MM.1S (cell line): ENCODE measurements around the gene VPS13A.

ENCODE experiments used
- DNase-seq: peaks from one replicate; pipeline ENCODE4 v3.0.0-alpha.2; 2015
- H2AFZ ChIP-seq: fragments of 300-600 bp; sonication (generic); 2 replicates; pipeline ENCODE4 v1.6.0; 2016; ENCODE audit warnings: antibody characterized with exemption, low read length
- H3F3A ChIP-seq: fragments of 300-600 bp; sonication (generic); 2 replicates; pipeline ENCODE4 v1.6.1; 2016; ENCODE audit warnings: mild to moderate bottlenecking, antibody characterized with exemption, low read length, moderate library complexity, mixed read lengths; ENCODE audit not compliant: insufficient read depth
- H3K27ac ChIP-seq: fragments of 300-600 bp; sonication (generic); 2 replicates; pipeline ENCODE4 v1.5.1; 2016; ENCODE audit warnings: mild to moderate bottlenecking, low read length
- H3K27me3 ChIP-seq: fragments of 300-600 bp; sonication (generic); replicated peaks from 2 replicates; pipeline ENCODE4 v1.6.0; 2016; ENCODE audit warnings: low read length; ENCODE audit not compliant: insufficient read depth
- H3K36me3 ChIP-seq: fragments of 300-600 bp; sonication (generic); replicated peaks from 2 replicates; pipeline ENCODE4 v1.6.1; 2016; ENCODE audit warnings: mild to moderate bottlenecking, low read length, mixed read lengths; ENCODE audit not compliant: insufficient read depth
- H3K4me1 ChIP-seq: fragments of 300-600 bp; sonication (generic); 2 replicates; pipeline ENCODE4 v1.6.1; 2016; ENCODE audit warnings: low read length, mixed read lengths
- H3K4me2 ChIP-seq: fragments of 300-600 bp; sonication (generic); 2 replicates; pipeline ENCODE4 v1.6.0; 2016; ENCODE audit warnings: low read depth, low read length
- H3K4me3 ChIP-seq: fragments of 300-600 bp; sonication (generic); 2 replicates; pipeline ENCODE4 v1.5.1; 2016; ENCODE audit warnings: low read length, mixed read lengths
- H3K79me2 ChIP-seq: fragments of 300-600 bp; sonication (generic); 2 replicates; pipeline ENCODE4 v1.6.1; 2016; ENCODE audit warnings: mixed run types, low read length, mixed read lengths
- H3K9ac ChIP-seq: fragments of 300-600 bp; sonication (generic); 2 replicates; pipeline ENCODE4 v1.6.1; 2016; ENCODE audit warnings: low read length, mixed read lengths
- H3K9me2 ChIP-seq: fragments of 300-600 bp; sonication (generic); replicated peaks from 2 replicates; pipeline ENCODE4 v1.6.1; 2016; ENCODE audit warnings: mild to moderate bottlenecking, low read length, mixed read lengths; ENCODE audit not compliant: insufficient read depth
- H3K9me3 ChIP-seq: fragments of 300-600 bp; sonication (generic); replicated peaks from 2 replicates; pipeline ENCODE4 v1.6.1; 2016; ENCODE audit warnings: mild to moderate bottlenecking, low read length, mixed read lengths; ENCODE audit not compliant: insufficient read depth
- H4K20me1 ChIP-seq: fragments of 300-600 bp; sonication (generic); 2 replicates; pipeline ENCODE4 v1.6.1; 2016; ENCODE audit warnings: mild to moderate bottlenecking, low read length, moderate library complexity, mixed read lengths; ENCODE audit not compliant: insufficient read depth
- CTCF ChIP-seq: fragments of 300-600 bp; sonication (generic); IDR thresholded peaks from 2 replicates; pipeline ENCODE4 v1.5.1; 2016; ENCODE audit warnings: antibody characterized with exemption, low read length, mixed read lengths
- EZH2 ChIP-seq: fragments of 300-600 bp; sonication (generic); optimal IDR thresholded peaks from 2 replicates; pipeline ENCODE3; 2017; ENCODE audit warnings: low read depth, mild to moderate bottlenecking, antibody characterized with exemption, low read length, mixed read lengths
- EZH2phosphoT487 ChIP-seq: fragments of 300-600 bp; sonication (generic); IDR thresholded peaks from 2 replicates; pipeline ENCODE4 v1.6.1; 2018; ENCODE audit warnings: antibody characterized with exemption, low read length

The VPS13A gene

GRCh38 chr9:77427256-77427927 is 250.1 kb downstream of the VPS13A start:
- Histone ChIP-seq H2AFZ (no peak overlapping the region), H3F3A (no peaks in the 10 kb centered on the region), H3K4me3 (no peak overlapping the region), H3K36me3 (no peaks in the 10 kb centered on the region), H3K9me2 (no peaks in the 10 kb centered on the region), H3K4me2 (no peak overlapping the region), H4K20me1 (no peaks in the 10 kb centered on the region), H3K9me3 (no peaks in the 10 kb centered on the region), H3K4me1 (no peaks in the 10 kb centered on the region), H3K79me2 (no peaks in the 10 kb centered on the region), H3K27me3 (no peaks in the 10 kb centered on the region), H3K9ac (no peak overlapping the region), H3K27ac (no peak overlapping the region)
- TF ChIP-seq EZH2 (no peak), CTCF (no peak), EZH2phosphoT487 (no peak)
- DNase-seq: no peak

DNA sequence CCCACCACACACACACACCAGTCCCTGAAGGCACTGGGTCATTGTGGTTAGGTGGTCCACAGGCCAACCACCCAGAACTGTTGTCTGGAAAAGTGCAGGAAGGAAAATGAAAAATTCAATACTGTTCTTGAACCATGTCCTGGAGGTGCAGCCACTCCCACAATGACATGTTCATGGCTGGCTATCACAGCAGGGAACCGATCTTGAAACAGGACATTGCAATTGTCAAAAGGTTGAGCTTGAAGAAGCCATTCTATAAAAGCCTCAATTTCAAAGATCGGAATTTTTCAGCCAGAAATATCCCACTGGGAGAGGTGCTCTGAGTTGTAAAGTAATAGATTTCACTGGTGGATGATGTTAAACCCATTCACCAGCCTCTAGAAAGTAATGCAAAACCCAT is 252.6 kb downstream of the VPS13A start:
- H3K4me1 ChIP-seq: no peaks in the 10 kb centered on the region
- H3K9me2 ChIP-seq: no peaks in the 10 kb centered on the region
- no peak for DNase-seq
- H3K27me3 ChIP-seq: no peaks in the 10 kb centered on the region
- no peak overlapping the region for H3K4me3 ChIP-seq
- no peaks in the 10 kb centered on the region for H3K9me3 ChIP-seq
- TF ChIP-seq CTCF: no peak
- TF ChIP-seq EZH2: no peak
- TF ChIP-seq EZH2phosphoT487: no peak
- no peaks in the 10 kb centered on the region for H3K36me3 ChIP-seq
- no peak overlapping the region for H3K9ac ChIP-seq
- H3K27ac ChIP-seq: no peak overlapping the region
- H3K79me2 ChIP-seq: no peaks in the 10 kb centered on the region
- no peak overlapping the region for H3K4me2 ChIP-seq
- no peak overlapping the region for H2AFZ ChIP-seq
- H3F3A ChIP-seq: no peaks in the 10 kb centered on the region
- no peaks in the 10 kb centered on the region for H4K20me1 ChIP-seq

- Histone ChIP-seq H3K9me3 (no peaks in the 10 kb centered on the region), H3K79me2 (no peaks in the 10 kb centered on the region), H3F3A (no peaks in the 10 kb centered on the region), H3K4me3 (no peak overlapping the region), H3K27me3 (no peaks in the 10 kb centered on the region), H3K27ac (no peak overlapping the region), H3K4me1 (no peaks in the 10 kb centered on the region), H3K36me3 (no peaks in the 10 kb centered on the region), H4K20me1 (no peaks in the 10 kb centered on the region), H2AFZ (no peak overlapping the region), H3K9me2 (no peaks in the 10 kb centered on the region), H3K4me2 (no peak overlapping the region), H3K9ac (no peak overlapping the region)
- DNase-seq: no peak
- TF ChIP-seq EZH2phosphoT487 (no peak), CTCF (no peak)
Observed at GRCh38 chr9:77432053-77432452, 254.7 kb downstream of the VPS13A start.
